Calu3 (cell line): ENCODE results near the gene MAP2K6. TPM values are rescaled to one million over a fixed set of nuclear protein-coding genes. Genes with fewer than 3 reads are reported as not detected.

ENCODE experiments used
- BruUV-seq: library from RNA; stranded (reverse); fragments of 400-500 nt; replicated peaks from 2 replicates; lab custom pipeline; 2021; lab: Mats Ljungman, UMichigan
- CTCF ChIA-PET: fragments of 300-600 bp; sonication (Branson Sonifier 250); formaldehyde crosslinking; loops from one replicate; lab custom pipeline; 2022; ENCODE audit warnings: antibody characterized with exemption; lab: Charles Lee
- DNase-seq: peaks from one replicate; pipeline ENCODE4 v3.0.0; 2022
- H3K27ac Mint-ChIP-seq: one replicate; pipeline ENCODE4 v1.8.0; 2022; ENCODE audit warnings: mixed read lengths; ENCODE audit not compliant: unreplicated experiment
- H3K27me3 Mint-ChIP-seq: one replicate; pipeline ENCODE4 v1.8.0; 2022; ENCODE audit warnings: mixed read lengths; ENCODE audit not compliant: unreplicated experiment
- H3K36me3 Mint-ChIP-seq: one replicate; pipeline ENCODE4 v1.8.0; 2022; ENCODE audit warnings: mild to moderate bottlenecking, moderate library complexity, mixed read lengths; ENCODE audit not compliant: insufficient read depth, unreplicated experiment
- H3K4me1 Mint-ChIP-seq: one replicate; pipeline ENCODE4 v1.8.0; 2022; ENCODE audit warnings: mild to moderate bottlenecking, low read depth, mixed read lengths; ENCODE audit not compliant: unreplicated experiment
- H3K4me3 Mint-ChIP-seq: one replicate; pipeline ENCODE4 v1.8.0; 2022; ENCODE audit warnings: mild to moderate bottlenecking, low read depth, moderate library complexity, mixed read lengths; ENCODE audit not compliant: unreplicated experiment
- H3K9me3 Mint-ChIP-seq: one replicate; pipeline ENCODE4 v1.8.0; 2022; ENCODE audit warnings: low read depth, mixed read lengths; ENCODE audit not compliant: unreplicated experiment
- CTCF ChIP-seq: fragments of 200-600 bp; IDR thresholded peaks from one replicate; pipeline ENCODE4 v1.8.0; 2022; ENCODE audit warnings: antibody characterized with exemption; ENCODE audit not compliant: unreplicated experiment
- intact Hi-C: fragments of 100-400 bp; cut with micrococcal nuclease; formaldehyde crosslinking; loops from one replicate; pipeline ENCODE4 v1.10.0; 2022; ENCODE audit not compliant: unreplicated experiment
- total RNA-seq: library from RNA; stranded (reverse); gene quantifications from 2 replicates; pipeline ENCODE4 v1.2.3, GENCODE V29; 2022

Gene MAP2K6
- total RNA-seq, 1 experiment from 2014 or later, result 13.0 TPM

DNA sequence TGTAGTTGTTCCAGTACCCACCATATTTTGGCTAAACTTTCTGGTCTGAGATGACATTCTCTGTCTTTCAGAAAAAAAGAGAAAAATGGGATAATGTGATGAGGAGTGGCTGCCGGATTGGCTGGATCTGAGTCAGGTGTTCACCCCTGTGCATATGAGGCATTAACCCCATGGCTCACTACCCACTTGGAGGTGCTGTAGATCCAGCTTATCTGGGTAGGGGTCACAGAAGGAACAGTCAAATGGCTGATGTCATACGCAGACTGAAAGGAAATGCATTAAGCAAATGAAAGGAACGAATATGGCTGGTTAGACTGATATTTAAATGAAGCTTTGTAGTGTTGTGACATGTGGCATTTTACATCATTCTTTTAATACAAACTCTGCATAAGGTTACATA is 17.3 kb downstream of the MAP2K6 start:
- Mint-ChIP-seq H3K36me3 (no peaks in the 10 kb centered on the region), H3K27ac (no peak overlapping the region), H3K4me3 (no peak overlapping the region), H3K9me3 (no peaks in the 10 kb centered on the region), H3K4me1 (peaks cover 29% of the 10 kb centered on the region), H3K27me3 (no peaks in the 10 kb centered on the region)
- no peak for TF ChIP-seq CTCF
- BruUV-seq, result no TSS peak
- CTCF ChIA-PET, result no interaction called here
- no peak for DNase-seq
- intact Hi-C loops, result loop anchor here (5.0 kb wide), 1 partner anchor 35 kb away; no protein-coding TSS in a partner anchor

GRCh38 chr17:69433093-69433492 is 18.6 kb downstream of the MAP2K6 start:
- H3K27me3 Mint-ChIP-seq, result no peaks in the 10 kb centered on the region
- no peak for TF ChIP-seq CTCF
- H3K27ac Mint-ChIP-seq, result no peak overlapping the region
- H3K4me1 Mint-ChIP-seq, result peaks cover 29% of the 10 kb centered on the region
- H3K4me3 Mint-ChIP-seq, result no peak overlapping the region
- H3K36me3 Mint-ChIP-seq, result no peaks in the 10 kb centered on the region
- intact Hi-C loops, result loop anchor here (5.0 kb wide), 1 partner anchor 34 kb away; no protein-coding TSS in a partner anchor
- CTCF ChIA-PET, result no interaction called here
- no peaks in the 10 kb centered on the region for H3K9me3 Mint-ChIP-seq
- BruUV-seq, result no TSS peak
- no peak for DNase-seq

GRCh38 chr17:69434164-69434579 is 19.7 kb downstream of the MAP2K6 start:
- H3K27me3 Mint-ChIP-seq, result no peaks in the 10 kb centered on the region
- H3K36me3 Mint-ChIP-seq, result no peaks in the 10 kb centered on the region
- H3K4me3 Mint-ChIP-seq, result no peak overlapping the region
- CTCF ChIA-PET, result no interaction called here
- no peak for TF ChIP-seq CTCF
- intact Hi-C loops, result loop anchor here (5.0 kb wide), 1 partner anchor 33 kb away; no protein-coding TSS in a partner anchor
- no peaks in the 10 kb centered on the region for H3K9me3 Mint-ChIP-seq
- H3K27ac Mint-ChIP-seq, result no peak overlapping the region
- peak; percentile 24 for DNase-seq
- H3K4me1 Mint-ChIP-seq, result peaks cover 25% of the 10 kb centered on the region
- BruUV-seq, result no TSS peak

GRCh38 chr17:69435971-69436696 is 21.6 kb downstream of the MAP2K6 start:
- no peak for DNase-seq
- H3K36me3 Mint-ChIP-seq, result no peaks in the 10 kb centered on the region
- H3K27me3 Mint-ChIP-seq, result no peaks in the 10 kb centered on the region
- no peak for TF ChIP-seq CTCF
- H3K4me1 Mint-ChIP-seq, result peaks cover 15% of the 10 kb centered on the region
- H3K9me3 Mint-ChIP-seq, result no peaks in the 10 kb centered on the region
- H3K27ac Mint-ChIP-seq, result no peak overlapping the region
- BruUV-seq, result no TSS peak
- intact Hi-C loops, result no loop called here
- H3K4me3 Mint-ChIP-seq, result no peak overlapping the region
- CTCF ChIA-PET, result no interaction called here
